SU-DHL-6 (cell line): ENCODE data around the gene EIF2AK3.
"Not testable (repeated sequence)": the region's sequence is repeated elsewhere in the genome, so short reads cannot be mapped to it uniquely, and the experiment has no call there.

ENCODE experiments used
- H2AFZ ChIP-seq: fragments of 200-600 bp; sonication (generic); 2 replicates; pipeline ENCODE4 v1.6.1; 2014; ENCODE audit warnings: low read depth, mild to moderate bottlenecking, moderate library complexity, mixed read lengths, antibody characterized with exemption, low read length; ENCODE audit not compliant: severe bottlenecking
- H3F3A ChIP-seq: fragments of 200-600 bp; shearing (Covaris generic); 2 replicates; pipeline ENCODE4 v1.6.0; 2016; ENCODE audit warnings: antibody characterized with exemption, mild to moderate bottlenecking; ENCODE audit not compliant: insufficient read depth
- H3K27ac ChIP-seq: fragments of 200-600 bp; sonication (generic); 2 replicates; pipeline ENCODE4 v1.5.1; 2016; ENCODE audit warnings: low read depth, mild to moderate bottlenecking, low read length, moderate library complexity, mixed read lengths
- H3K27me3 ChIP-seq: fragments of 200-600 bp; sonication (generic), shearing (Covaris generic); 2 replicates; pipeline ENCODE4 v1.6.0; 2014; ENCODE audit warnings: mild to moderate bottlenecking, low read length
- H3K36me3 ChIP-seq: fragments of 200-600 bp; sonication (generic); 2 replicates; pipeline ENCODE4 v1.6.1; 2014; ENCODE audit warnings: mild to moderate bottlenecking, low read length, mixed read lengths
- H3K4me2 ChIP-seq: fragments of 300-600, 200-600 bp; shearing (Covaris generic), sonication (generic); 2 replicates; pipeline ENCODE4 v1.6.0; 2014; ENCODE audit warnings: low read length, low read depth, mild to moderate bottlenecking; ENCODE audit not compliant: poor library complexity, severe bottlenecking
- H3K4me3 ChIP-seq: fragments of 200-600 bp; sonication (generic); 2 replicates; pipeline ENCODE4 v1.5.1; 2014; ENCODE audit warnings: antibody characterized with exemption, low read length, mild to moderate bottlenecking, mixed read lengths; ENCODE audit not compliant: insufficient read depth, poor library complexity, severe bottlenecking
- H3K79me2 ChIP-seq: fragments of 200-600 bp; sonication (generic); 2 replicates; pipeline ENCODE4 v1.6.1; 2014; ENCODE audit warnings: mild to moderate bottlenecking, low read length, moderate library complexity; ENCODE audit not compliant: insufficient read depth
- H3K9ac ChIP-seq: fragments of 200-600 bp; sonication (generic); 2 replicates; pipeline ENCODE4 v1.7.0; 2014; ENCODE audit warnings: mild to moderate bottlenecking, low read length
- H3K9me2 ChIP-seq: fragments of 200-600 bp; sonication (generic); replicated peaks from 2 replicates; pipeline ENCODE4 v1.6.1; 2014; ENCODE audit warnings: low read length; ENCODE audit not compliant: insufficient read depth
- H3K9me3 ChIP-seq: fragments of 200-600 bp; sonication (generic); 2 replicates; pipeline ENCODE4 v1.6.1; 2014; ENCODE audit warnings: low read length, mixed read lengths; ENCODE audit not compliant: insufficient read depth
- H4K20me1 ChIP-seq: fragments of 200-600 bp; sonication (generic); 2 replicates; pipeline ENCODE4 v1.6.1; 2014; ENCODE audit warnings: low read depth, mild to moderate bottlenecking, antibody characterized with exemption, low read length, moderate library complexity, mixed read lengths
- CTCF ChIP-seq: fragments of 200-600 bp; sonication (generic); IDR thresholded peaks from one replicate; pipeline ENCODE4 v1.5.1; 2017; ENCODE audit warnings: antibody characterized with exemption, mild to moderate bottlenecking, low read length, moderate library complexity; ENCODE audit not compliant: insufficient read depth, poor library complexity, severe bottlenecking
- EZH2phosphoT487 ChIP-seq: fragments of 200-600 bp; sonication (generic), shearing (Covaris generic); conservative IDR thresholded peaks from 2 replicates; pipeline ENCODE4 v1.6.1; 2018; ENCODE audit warnings: mild to moderate bottlenecking, antibody characterized with exemption, low read length, moderate library complexity, mixed read lengths

The EIF2AK3 gene

GRCh38 chr2:88656690-88657089 lies 29.4 kb upstream of the EIF2AK3 start:
- no peaks in the 10 kb centered on the region for H3K36me3 ChIP-seq
- TF ChIP-seq CTCF (no peak), EZH2phosphoT487 (no peak)
- no peaks in the 10 kb centered on the region for H3K9me2 ChIP-seq
- no peak overlapping the region for H3K27ac ChIP-seq
- no peaks in the 10 kb centered on the region for H3K27me3 ChIP-seq
- H3F3A ChIP-seq: no peaks in the 10 kb centered on the region
- H3K9me3 ChIP-seq: no peaks in the 10 kb centered on the region
- H3K4me3 ChIP-seq: no peak overlapping the region
- no peak overlapping the region for H2AFZ ChIP-seq
- H4K20me1 ChIP-seq: no peaks in the 10 kb centered on the region
- H3K4me2 ChIP-seq: no peak overlapping the region
- no peaks in the 10 kb centered on the region for H3K79me2 ChIP-seq
- no peak overlapping the region for H3K9ac ChIP-seq

GRCh38 chr2:88654714-88655113 lies 27.4 kb upstream of the EIF2AK3 start:
- Histone ChIP-seq H3K27me3 (no peaks in the 10 kb centered on the region), H3K9ac (no peak overlapping the region), H2AFZ (no peak overlapping the region), H3F3A (no peaks in the 10 kb centered on the region), H3K4me3 (no peak overlapping the region), H3K36me3 (no peaks in the 10 kb centered on the region), H3K9me3 (no peaks in the 10 kb centered on the region), H3K27ac (no peak overlapping the region), H4K20me1 (no peaks in the 10 kb centered on the region), H3K4me2 (no peak overlapping the region), H3K79me2 (no peaks in the 10 kb centered on the region), H3K9me2 (no peaks in the 10 kb centered on the region)
- TF ChIP-seq EZH2phosphoT487 (no peak), CTCF (no peak)

- H3K27me3 ChIP-seq: no peaks in the 10 kb centered on the region
- no peak for TF ChIP-seq CTCF
- no peak for TF ChIP-seq EZH2phosphoT487
- no peak overlapping the region for H2AFZ ChIP-seq
- H3K9me3 ChIP-seq: no peaks in the 10 kb centered on the region
- no peaks in the 10 kb centered on the region for H3K36me3 ChIP-seq
- H3K9ac ChIP-seq: no peak overlapping the region
- H3K79me2 ChIP-seq: no peaks in the 10 kb centered on the region
- no peaks in the 10 kb centered on the region for H3K9me2 ChIP-seq
- H3K4me3 ChIP-seq: no peak overlapping the region
- no peaks in the 10 kb centered on the region for H4K20me1 ChIP-seq
- no peaks in the 10 kb centered on the region for H3F3A ChIP-seq
- H3K27ac ChIP-seq: no peak overlapping the region
- no peak overlapping the region for H3K4me2 ChIP-seq
Measured at GRCh38 chr2:88651646-88652045, 24.4 kb upstream of the EIF2AK3 start.

GRCh38 chr2:88645291-88645882 lies 18.1 kb upstream of the EIF2AK3 start:
- not testable (repeated sequence) for H3K9ac ChIP-seq, H3K36me3 ChIP-seq, H3K9me3 ChIP-seq, H3K27me3 ChIP-seq, H3K4me2 ChIP-seq, H3K27ac ChIP-seq, H3K9me2 ChIP-seq, H3K79me2 ChIP-seq, H2AFZ ChIP-seq, H3K4me3 ChIP-seq, H4K20me1 ChIP-seq, H3F3A ChIP-seq
